GM19324 (cell line): Measurements from ENCODE around the gene GFOD1.
"Not testable (repeated sequence)": the region's sequence is repeated elsewhere in the genome, so short reads cannot be mapped to it uniquely, and the experiment has no call there.

Experiments
- ATAC-seq: cut with Tn5 transposase; IDR thresholded peaks from one replicate; pipeline ENCODE4 v1.9.1; 2021; ENCODE audit warnings: mild to moderate bottlenecking, moderate library complexity; ENCODE audit not compliant: unreplicated experiment, low FRiP score

Gene GFOD1

DNA sequence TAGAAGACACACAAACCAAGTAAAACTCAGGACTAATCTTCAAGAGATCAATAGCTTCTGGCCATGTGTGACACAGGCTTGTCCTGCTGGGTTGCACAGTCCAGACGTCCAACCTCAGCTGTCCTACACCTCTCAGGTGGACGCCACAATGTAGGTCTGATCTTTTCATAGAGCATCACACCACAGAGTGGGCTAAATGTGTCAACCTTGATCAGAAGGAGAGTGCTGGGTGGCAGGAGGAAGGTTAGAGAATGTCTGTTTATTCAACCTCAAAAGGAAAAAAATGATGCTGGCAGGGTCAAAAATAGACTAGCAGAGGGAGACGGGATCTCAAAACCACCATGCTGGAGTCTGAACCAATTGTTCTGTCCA is 41.7 kb downstream of the GFOD1 start:
- ATAC-seq, result no peak

DNA sequence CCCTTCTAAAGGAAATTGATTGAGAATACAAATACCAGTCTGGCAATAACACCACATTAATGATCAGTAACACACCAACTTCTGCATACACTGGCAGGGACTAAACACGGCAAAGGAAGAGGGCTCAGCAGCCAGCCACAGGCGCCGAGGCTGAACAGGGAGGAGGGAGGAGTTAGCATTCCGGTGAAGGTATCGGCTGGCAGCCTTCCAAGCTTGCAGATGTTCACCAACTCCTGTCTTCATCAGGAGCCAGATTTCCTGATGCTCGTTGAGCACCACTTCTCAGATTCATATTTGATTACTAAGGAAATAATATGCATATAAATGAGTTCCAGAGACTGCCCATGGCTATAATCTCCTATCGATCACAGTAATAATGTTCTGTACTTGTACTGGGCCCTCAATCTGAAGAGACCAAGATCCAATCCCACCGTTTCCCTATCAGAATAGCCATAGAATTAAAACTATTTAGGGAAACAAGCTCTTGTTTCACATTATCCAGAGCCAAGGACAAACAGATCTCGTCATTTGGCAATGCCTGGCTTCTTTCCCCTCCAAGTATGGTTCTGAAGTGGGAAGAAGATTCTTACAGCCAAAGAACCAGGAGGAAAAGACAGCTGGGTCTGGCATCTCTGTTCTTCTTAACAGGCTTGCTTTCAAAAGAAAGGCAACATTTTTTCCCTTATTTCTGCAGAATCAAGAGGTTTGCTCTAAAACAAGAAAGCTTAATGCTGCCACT is 42.2 kb downstream of the GFOD1 start:
- no peak for ATAC-seq

DNA sequence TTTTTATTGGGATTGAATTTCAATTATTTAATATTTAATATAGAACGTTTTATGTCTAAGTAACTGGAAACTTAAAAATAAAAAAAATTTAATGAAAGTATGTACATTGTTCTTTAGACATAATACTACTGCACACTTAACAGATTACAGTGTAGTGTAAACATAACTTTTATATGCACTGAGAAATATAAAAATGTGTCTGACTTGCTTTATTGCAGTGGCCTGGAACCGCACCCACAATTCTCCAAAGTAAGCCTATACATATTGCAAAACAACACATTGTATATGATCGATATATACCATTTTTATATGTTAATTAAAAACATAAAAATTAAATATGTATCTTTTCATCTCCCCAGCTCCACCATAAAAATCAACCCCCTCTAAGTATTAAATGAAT is 42.8 kb downstream of the GFOD1 start:
- no peak for ATAC-seq

DNA sequence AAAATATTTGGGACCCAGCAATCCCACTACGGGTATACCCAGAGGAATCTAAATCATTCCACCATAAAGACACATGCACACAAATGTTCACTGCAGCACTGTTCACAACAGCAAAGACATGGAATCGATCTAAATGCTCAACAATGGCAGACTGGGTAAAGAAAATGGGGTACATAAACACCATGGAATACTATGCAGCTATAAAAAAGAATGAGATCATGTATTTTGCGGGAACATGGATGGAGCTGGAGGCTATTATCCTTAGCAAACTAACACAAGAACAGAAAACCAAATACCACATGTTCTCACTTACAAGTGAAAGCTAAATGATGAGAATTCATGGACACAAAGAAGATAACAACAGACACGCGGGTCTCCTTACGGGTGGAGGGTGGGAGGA is 43.4 kb downstream of the GFOD1 start:
- ATAC-seq, result not testable (repeated sequence)

DNA sequence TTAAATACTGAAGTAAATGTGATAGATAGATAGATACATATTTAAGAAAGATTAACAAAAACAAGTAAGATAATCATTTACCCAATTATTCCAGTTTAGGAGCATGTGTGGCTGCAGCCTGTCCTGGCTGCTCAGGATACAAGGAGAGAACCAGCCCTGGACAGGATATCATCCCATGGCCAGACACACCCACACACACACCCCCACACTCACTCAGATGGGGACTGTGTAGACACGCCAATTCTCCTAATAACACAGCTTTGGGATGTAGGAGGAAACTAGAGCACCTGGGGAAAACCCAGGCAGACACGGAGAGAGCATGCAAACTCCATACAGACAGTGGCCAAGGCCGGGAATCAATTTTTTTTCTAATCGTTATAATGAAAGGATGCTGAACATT is 45.6 kb downstream of the GFOD1 start:
- no peak for ATAC-seq

DNA sequence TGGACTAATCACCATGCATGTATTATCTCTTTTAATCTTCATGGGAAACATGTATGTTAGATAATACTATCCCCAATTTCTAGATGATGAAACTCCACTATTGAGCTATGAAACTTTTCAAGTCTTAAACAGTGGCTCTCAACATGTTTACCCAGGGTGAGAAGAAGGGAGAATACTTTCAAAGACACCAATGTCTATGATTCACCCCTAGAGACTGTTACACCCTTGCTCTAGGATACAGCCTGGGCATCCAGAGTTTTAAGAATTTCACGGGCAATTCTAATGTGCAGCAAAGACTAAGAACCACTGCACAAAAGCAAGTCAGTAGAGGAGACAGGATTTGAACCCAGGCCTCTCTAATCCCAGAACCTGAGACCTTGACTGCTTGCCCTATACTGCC is 47.8 kb downstream of the GFOD1 start:
- ATAC-seq, result no peak

DNA sequence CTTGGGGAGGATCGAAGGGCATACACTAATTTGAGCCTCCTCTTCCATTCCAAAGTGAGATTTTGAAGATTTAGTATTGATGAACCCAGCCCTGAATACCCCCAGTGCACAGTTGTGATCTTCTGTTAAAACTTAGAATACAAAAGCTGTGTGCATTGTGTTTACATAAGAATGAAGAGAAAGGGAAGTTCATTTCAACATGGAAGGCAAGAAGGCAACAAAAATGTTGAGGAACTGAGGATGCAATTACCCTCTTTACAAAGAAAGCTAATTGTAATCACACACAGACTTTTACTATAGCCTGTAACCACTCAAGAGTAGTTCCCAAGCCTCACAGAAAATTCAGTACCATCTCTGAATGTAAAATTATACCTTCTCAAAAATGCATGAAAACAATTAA is 49.3 kb downstream of the GFOD1 start:
- no peak for ATAC-seq

DNA sequence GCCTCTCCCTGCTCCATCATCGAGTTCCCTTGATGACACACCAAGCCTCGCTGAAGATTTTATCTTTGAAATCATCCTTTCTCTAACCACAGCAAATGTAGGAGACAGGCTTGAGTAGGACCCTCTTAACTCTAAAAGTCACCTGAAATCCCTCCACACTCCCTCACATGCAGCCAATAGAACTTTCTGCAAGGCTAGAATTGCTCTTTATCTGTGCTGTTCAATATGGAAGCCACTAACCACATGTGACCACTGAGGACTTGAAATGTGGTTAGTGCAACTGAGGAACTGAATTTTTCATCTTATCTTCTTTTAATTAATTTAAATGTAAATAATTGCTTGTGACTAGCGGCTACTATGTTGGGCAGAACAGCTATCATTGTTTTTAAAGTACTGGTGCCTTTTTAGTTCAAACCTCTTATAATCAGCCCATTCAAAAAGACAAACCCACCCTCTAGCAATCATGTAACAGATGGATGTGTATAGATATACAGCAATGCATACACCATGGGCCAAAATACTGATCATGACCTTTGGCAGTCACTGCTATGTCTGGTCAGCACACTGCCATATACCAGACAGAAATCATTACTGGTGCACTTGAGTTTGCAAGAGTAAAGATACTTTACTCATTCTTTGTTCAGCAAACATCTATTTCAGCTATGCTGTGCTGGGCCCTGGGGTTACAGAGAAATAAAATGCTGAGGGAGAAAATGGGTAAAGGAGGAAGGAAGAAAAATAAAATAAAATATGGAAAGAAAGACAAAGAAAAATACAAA is 50.0 kb downstream of the GFOD1 start:
- no peak for ATAC-seq

DNA sequence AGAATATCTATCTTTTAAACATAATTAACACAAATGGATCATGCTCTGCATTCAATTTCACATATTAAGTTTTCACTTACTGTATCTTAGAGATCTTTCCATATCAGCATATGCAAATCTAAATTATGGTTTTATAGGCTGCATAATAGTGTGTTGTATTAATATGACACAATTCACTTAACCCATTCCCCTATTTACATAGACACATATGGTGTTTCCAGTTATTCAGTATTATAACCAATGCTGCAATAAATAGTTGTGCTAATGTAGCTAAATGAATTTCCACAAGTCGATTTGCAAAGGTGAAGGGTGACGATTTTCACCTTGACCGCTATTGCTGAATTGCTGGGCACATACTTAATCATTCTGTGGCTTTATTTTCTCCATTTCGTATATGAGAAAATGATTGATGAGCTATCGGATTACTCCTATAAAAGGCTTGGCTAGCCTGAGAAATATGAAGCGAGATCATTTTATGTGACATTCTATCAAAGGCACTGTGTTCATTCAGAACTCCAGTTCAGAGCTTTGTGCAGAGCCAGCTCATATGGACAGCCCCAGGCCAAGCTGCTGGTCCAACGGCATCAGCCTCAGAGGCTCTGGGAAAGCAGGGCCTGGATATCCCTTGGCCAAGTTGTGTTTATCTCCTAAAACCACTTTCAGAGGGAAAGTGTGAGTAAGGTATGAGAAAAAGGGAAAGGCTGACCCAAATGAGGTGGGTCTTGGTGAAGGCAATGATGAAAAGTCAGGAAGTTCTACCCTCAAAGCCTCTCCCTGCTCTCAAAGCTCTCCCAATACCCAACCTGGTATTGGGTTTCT is 50.8 kb downstream of the GFOD1 start:
- no peak for ATAC-seq

DNA sequence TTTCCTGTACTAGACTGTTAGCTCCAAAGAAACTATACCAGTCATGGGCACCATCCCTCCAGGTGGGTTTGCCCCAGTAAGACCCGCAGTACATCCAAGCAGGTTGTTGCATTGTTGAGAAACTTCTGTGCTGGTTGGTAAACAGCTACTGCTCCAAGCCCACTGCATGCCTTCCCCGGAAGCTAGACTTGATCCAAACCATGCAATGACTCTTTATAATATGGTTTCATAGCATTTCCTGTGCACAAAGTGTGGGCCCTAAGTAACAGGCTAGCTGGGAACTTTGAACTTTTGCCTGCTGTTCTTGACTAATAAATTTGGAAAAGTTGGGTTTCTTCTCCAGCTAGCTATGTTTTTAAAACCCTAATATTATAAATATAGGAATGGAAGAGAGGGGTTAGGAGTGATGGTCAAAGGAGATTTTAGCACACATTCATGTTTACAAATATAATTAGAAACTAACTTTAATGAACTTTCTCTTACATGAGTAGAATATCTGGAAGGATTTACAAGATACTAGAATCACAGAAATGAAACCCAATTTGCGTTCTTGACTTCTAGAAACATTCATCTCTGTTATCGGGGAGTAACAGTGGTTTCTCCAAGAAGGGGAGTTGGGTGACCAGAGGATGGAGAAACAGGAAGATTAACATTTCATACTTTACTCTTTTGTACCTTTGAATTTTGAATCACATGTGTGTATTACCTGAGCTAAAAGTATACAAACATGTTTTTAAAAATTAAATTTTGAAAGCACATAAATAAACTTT is 51.7 kb downstream of the GFOD1 start:
- no peak for ATAC-seq

DNA sequence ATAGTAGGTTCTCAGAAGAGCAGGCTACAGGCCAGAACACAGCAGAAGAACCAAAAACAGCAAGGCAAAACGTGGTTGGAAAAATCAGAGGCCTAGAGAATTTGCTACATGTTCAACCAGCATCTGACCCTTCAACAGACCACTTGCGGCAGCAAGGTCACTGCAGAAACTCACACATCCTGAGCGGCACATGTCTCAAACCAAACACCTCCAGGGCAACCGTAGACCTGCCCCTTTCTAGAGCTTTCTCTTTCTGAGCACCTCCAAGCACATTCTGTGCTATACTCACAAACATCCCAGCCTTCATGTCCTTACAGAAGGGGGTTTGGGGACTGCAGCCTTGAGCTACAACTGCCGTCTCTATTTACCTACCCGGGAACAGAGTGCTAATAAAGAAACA is 52.6 kb downstream of the GFOD1 start:
- no peak for ATAC-seq

DNA sequence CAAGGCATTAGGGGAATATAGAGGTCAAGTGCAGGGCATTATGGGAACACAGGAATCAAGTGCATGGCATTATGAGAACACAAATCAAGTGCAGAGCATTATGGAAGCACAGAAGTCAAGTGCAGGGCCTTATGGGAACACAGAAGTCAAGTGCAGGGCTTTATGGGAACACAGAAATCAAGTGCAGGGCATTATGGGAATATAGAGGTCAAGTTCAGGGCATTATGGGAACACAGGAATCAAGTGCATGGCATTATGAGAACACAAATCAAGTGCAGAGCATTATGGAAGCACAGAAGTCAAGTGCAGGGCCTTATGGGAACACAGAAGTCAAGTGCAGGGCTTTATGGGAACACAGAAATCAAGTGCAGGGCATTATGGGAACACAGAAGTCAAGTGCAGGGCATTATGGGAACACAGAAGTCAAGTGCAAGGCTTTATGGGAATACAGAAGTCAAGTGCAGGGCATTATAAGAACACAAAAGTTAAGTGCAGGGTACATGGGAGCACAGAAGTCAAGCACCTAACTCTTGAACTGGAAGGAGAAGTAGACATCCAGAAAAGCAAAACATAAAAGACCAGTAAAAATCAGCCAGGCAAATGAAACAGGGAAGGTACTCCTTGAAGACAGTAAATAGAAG is 53.1 kb downstream of the GFOD1 start:
- not testable (repeated sequence) for ATAC-seq

DNA sequence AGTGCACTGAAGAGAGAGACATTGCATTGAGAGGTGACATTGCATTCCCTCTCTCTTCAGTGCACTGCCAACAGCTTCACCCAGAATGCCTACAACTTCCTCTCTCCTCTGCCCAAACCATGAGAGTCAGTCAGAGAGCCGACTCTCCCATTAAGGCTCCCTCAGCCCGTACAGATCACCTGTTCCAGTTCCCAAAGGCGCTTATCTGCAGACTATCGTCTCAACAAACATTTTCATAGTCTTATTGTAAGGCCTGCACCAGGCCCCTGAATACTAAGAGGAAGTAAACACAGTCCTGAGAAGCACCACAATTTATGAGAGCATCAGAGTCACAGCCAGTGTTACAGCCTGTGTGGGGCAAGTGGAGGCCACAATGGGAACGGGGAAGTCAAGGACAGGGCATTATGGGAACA is 53.7 kb downstream of the GFOD1 start:
- no peak for ATAC-seq

DNA sequence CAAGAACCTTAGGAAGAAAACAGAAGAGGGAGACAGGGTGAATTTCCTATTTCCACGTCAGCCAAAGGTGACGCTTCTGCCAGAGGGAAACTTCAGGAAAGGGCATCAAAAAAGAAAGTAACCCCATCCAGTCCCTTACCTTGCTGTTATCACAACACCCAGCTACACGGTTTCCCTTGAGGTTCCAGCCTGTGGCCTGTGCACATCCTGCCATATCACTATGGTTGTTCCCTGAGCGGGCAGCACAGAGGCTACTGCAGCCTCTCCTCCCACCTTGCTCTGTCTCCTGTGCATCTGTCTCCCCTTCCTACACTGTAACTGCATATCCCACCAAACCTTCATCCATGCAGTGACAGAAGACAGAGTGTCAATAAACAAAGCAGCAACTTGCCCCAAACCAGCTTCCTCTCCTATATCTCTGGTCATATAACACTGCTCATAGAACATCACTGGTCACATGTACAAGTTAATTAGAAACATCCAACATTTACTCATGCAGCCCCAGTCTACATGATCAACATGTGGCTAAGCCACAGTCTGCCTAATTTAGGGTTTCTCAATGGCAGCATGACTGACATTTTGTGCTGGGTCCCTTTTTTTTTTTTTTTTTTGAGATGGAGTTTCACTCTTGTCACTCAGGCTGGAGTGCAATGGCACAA is 54.7 kb downstream of the GFOD1 start:
- no peak for ATAC-seq

DNA sequence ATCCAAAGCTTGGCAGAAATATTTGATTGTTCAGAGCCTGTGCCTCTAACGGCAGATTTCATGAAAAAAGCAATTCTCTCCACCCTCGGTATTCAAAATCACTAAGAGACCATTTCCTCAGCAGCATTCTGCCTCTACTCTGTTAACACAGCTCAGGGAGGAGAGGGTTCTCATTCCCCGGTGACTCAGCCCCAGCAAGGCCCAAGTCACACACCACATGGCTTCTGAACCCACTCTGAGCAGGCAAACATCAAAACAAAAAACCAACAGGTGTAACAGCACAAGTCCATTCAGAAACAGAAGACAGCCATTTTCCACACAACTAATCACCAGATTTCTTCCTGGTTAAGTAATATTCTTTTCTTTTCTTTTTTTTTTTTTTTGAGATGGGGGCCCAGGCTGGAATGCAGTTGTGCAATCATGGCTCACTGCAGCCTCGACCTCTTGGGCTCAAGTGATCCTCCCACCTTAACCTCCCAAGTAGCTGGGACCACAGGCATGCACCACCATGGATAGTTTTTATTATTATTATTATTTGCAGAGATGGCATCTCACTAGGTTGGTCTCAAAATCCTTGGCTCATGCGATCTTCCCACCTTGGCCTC is 55.4 kb downstream of the GFOD1 start:
- no peak for ATAC-seq

DNA sequence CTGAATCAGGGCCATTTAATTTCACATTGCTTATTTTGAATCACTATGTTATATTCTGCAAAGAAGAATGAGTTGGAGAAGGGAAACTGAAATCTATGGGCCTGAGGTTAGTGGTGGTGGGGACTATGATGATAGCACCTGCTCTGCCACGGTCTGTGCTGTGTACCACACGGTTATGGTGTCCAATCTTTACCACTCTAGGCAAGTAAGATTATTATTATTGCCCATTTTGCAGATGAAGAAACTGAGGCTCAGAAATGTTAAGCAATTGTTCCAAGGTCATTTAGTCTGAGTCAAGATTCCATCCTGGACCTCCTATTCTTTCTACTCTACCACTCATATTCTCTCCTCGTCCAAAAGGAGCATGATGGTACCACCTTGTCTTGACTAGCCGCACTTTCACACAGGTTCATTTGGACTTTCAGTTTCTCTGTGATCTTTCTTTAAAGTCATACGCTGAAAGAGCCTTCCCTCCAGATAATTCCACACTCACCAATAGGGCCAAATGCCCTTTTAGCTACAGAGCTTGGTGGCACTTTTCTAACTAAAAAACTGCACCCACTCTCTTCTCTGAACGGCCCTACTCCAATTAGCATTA is 56.2 kb downstream of the GFOD1 start:
- no peak for ATAC-seq

DNA sequence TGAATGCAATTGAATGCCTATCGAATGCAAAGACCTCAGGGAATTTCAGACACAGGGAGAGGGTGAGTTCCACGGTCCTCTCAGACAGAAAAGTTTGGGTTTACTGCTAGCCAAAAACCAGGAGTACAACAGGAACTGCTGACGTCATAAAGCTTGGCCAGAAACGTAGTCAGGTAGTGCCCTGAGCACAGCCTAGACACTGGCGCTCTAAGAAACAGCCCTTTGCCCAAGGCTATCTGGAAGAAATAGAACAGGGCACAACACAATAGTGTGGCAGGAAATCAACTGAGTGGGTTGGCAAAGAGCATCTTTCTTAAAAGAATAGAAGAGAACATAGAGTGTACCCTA is 58.0 kb downstream of the GFOD1 start:
- ATAC-seq, result no peak

DNA sequence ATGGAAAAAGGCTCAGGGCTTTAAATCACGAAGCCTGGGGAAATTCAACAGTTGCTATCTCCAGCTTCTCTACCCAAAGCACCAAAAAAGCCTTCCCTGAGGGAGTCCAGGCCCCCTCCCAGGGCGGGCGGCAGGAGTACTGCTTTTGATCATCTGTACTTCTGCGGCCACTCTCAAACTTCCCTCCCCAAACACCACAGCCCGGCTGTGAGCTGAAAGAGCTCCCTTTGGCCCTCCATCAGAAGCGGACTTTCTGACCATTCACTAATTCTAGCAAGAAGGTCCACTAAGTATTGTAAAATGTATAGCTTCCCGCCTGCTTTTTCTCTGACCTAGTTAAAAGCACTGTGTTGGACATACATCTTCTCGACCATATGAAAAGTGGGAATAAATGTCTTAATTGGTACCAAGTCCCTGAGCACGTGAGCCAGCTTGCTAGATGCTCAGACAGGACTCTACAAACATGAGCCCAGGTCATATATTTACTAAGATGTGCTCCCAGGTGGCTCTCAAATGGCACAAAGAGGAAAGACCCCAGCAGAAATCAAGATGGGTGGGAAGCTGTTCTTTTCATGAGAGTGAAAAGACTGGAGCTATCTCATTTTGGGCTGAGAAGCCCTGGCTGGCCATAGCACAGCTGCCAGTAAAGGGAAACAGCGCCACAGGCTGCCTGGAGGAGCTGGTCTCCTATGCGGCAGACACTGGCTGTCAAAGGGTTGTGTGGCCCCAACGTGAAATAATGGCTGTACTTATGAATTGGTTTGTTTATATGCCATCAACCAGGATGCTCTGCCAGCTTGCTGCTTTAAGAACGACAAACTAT is 58.6 kb downstream of the GFOD1 start:
- ATAC-seq, result peak; percentile 17
